HG03457 (cell line): ENCODE data around the gene GOLGA6C.
"Not testable (repeated sequence)": the region's sequence is repeated elsewhere in the genome, so short reads cannot be mapped to it uniquely, and the experiment has no call there.

Experiments
- ATAC-seq: cut with Tn5 transposase; IDR thresholded peaks from one replicate; pipeline ENCODE4 v1.9.1; 2021; ENCODE audit warnings: moderate number of reproducible peaks; ENCODE audit not compliant: unreplicated experiment

The GOLGA6C gene

DNA sequence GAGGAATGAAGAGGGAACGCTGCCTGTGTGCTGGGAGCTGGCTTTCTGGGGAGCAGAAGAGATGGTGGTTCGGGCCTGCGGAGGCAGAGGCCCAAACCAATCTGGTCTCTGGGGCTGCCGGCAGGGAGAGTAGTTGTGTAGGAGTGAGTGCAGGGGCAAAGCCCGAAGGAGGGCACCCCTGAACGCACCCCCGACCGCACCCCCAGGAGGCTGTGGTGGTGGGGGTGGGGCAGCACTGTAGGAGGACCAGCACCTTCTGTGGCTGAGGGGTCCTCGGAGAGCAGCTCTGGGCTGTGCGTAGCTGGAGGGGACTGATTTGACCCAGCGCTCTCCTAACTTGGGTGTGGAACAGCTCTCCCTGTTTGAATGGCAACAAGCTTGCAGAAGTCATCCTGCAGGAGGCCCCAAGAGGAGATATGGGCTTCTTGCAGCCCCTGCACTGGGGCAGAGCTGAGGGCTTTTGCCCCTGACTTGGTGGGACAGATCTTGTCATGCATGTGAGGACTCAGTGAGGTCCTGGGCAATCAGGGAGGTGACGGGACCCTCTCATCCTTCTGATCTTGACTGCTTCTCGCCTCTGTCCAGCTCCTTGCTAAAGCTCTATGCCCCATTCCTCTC, 30.4 kb upstream of the GOLGA6C start:
- ATAC-seq, result no peak

DNA sequence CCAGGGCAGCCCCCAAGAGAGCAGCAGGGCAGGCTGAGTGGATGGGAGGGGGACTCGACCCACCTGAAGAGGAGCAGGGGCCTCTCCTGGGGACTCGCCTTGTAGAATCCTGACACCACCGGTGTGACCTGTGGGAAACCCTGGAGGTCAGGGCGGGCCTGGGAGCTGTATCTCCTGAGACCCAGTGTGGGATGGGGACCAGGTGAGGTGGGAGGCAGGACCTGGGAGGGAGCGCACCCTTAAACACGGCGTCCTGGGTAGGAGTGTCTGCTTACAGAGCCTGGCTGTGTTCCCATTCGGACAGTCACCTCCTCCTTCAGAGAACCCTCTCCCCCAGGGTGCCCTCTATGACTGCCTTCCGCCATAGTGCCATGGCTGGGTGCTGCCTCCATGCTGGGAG, 29.3 kb upstream of the GOLGA6C start:
- no peak for ATAC-seq

DNA sequence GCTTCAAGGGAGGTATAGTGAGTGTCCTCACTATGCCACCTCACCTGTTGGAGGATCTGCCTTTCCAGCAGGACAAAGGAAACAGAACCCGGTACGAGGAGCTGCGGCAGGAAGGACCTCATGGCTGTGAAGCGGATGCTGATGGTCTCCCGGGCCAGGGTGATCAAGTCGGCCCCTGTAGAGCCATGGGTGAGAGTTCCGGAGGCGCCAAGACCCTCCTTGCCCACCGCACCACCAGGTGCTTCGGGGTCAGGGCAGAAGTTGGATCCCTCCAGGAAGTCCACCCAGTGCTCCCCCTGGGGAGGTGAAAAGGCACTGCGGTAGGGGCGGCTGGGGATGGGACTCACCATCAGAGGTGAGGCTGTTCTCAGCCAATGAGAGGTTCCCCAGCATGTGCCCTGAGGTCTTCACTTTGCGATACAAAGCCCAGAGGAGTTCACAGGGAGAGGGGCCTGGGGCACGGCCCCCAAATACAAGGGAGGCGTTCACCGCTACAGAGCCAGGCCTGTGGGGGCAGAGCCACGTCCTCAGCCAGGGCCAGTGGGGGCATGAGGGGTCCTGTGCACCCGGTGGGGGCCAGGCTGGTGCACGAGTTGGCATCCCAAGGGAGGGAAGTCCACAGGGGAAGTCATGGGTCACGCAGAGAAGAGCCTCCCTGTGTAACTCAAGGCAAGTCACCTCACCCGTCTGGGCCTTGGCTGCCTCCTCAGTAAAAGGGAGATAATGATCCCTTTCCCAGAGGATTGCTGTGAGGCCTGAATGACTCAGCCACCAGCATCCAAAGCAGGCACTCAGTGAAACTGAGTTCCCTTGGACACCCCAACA, 28.7 kb upstream of the GOLGA6C start:
- ATAC-seq, result no peak

DNA sequence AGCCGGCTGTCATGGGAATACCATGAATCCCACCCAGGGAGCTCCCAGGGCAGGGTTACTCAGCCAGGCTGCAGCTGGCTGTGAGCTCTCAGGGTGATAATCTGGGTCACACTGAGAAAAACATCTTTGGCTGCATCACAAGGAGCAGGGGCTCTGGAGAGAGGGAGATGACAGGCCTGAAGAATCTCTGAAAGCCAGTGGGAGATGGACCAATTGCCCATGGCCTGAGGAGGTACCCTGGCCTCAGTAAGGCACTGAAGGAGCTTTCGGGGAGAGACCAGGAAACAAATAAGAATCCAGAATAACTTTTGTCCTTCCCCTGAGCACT, 28.2 kb upstream of the GOLGA6C start:
- no peak for ATAC-seq

DNA sequence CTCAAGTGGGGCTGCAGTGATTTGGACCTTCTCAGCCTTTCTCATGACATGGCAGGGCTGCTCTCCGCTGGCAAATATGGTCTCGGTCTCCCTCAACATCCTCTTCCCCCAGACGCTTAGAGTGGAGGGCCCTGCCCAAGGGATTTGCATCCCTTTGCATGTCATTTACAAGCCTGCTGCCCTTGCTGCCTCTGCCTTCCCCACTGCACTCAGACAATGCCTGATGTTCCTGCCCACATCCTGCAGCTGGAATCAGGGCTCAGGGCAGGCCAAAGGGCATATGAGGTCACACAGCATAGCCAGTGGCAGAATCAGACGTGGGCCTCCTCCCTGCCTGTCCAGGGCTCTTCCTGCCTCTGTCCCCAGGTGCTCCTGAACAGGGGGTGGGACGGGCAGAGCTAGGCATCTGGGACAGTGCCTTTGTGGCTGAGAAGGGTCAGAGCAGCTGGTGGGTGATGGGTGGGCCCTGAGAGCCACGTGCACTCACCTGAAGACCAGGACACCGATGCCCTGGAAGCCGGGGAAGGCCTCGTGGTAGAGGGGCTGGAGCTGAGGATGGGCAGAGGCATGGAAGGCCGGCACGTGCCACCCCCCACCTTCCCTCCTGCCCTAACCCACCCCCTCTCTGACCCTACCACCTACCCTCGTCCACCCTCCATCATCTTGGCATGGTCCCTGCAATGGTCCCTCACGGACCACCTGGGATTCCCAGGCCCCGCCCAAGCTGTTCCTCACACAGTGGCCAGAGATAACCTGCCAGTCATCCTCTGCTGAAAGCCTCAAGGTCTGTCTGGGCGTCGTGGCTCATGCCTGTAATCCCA, 27.4 kb upstream of the GOLGA6C start:
- no peak for ATAC-seq

DNA sequence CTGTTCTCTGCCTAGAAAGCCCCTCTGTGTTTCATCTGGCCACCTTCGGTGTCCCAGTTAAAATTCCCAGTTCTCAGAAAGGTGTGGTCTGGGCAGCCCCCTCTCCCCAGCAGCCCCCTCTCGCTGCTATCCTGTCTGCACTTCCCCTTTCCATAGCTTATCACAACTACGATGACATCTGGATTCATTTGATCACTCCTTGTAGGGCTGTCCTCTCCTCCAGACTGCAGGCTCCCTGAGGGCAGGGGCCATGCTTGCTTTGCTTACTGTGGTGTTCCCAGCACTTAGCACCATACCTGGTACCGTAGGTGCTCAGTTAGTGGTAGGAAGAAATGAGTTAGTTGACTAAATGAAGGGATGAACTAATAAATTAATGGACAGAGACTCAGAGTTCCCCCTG, 26.3 kb upstream of the GOLGA6C start:
- no peak for ATAC-seq

DNA sequence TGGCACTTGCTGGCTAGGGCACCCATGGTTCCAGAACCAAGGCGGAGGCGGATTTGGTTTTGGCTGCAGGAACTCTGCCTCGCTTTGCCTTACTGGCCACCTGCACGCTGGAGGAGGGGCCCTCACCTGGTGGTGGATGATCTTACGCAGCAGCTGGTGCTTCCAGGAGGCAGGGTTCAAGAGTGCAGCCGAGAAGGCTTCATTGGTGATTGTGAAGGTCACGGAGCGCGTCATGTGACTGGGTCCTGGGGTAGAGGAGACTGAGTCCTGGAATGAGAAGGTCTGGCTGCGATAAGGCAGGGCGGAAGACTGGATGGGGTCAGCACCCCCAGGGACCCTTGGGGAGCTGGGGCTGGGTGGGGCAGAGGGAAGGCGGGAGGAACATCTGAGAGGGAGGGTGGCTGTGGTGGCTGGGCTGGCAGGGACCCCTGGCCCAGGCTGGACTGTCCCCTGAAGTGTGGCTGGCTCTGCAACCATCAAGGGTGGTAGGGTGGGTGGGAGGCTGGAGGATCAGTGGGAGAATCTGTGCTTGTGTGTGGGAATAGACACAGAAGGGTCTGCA, 25.8 kb upstream of the GOLGA6C start:
- ATAC-seq, result no peak

DNA sequence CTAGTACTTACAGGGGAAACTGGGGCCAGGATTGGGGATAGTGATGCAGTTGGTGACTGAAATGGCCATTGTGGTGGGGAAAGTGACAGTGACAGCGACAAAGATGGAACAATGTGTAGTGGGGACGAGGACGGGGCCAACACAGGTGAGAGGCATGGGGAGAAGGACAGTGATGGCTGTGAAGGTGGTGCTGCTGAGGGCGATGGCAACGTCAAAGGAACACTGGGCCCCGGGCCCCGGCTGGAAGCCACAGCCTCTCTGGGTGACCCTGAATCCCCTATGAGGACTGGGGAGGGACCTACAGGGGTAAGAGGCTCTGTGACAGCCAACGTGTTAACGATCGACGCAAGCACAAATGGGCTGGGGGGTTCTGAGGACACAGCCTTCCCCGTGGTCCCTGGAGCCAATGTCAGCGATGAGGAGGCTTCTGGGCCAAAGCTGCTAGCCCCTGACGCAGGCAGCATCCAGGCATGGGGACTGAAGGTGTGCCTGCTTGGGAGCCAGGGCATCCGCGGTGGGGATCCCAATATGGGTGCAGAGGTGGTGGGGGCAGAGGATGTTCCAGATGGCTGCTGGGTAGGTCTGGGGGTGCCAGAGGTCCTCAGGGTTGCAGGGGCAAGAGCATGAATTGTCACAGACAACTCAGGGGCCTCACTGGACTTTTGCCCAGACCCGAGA, 25.2 kb upstream of the GOLGA6C start:
- ATAC-seq, result no peak

DNA sequence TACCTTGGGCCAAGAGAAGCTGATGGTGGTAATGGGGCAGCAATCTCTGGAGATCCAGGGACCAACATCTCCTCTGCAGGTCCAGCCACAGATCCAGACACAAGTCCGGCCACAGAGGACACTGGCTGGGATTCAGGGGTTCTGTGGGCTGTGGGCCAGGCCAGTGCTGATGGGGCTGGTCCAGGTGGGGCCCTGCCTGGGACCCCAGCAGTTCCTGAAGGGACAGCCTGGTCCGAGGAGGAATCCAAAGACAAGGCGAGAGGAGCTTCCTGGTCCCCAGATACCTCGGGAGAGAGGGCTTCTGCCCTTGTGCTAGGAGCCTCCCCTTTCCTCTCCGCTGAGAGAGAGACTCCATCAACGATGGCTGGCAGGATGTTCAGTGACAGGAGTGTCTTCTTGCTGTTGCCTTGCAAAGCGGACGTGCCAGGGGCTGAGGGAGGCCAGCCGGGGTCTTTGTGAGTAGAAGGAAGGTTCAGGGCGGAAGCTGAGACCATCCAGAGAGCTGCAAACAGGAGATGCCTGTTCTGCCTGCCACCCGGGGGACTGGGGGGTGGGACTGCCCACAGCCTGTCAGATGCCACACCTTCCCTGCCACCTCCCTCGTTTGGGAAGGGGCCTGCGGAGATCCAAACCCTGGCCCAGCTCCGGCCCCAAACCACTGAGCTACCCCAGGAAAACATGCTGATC, 24.5 kb upstream of the GOLGA6C start:
- no peak for ATAC-seq

DNA sequence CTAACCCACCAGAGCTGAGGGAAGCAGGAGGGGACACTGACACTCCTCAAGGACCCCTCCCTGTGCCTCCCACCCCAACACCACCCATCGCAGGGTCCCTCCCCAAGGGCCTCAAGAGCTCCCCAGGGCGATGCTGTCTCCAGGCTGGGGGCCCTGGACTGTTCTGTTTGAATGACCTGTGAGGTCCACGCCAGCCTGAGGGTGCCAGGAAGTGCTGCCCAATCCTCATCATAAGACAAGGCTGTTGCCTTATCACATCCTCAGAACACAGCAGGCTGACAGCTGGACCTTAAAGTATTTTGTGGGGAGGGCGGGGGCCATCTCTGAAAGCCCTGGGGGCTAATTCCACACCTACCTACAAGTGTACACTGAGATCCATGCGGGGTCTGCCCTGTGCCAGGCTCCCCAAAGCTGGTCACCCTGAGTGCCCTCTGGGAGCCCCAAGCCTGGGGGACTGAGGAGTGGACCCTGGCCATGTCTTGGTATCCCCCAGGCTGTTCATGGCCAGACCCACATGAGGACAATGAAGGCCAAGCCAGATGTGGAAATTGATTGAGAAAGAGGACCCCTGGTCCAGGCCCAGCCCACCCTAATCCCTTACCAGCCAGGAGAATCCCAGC, 23.8 kb upstream of the GOLGA6C start:
- ATAC-seq, result no peak

DNA sequence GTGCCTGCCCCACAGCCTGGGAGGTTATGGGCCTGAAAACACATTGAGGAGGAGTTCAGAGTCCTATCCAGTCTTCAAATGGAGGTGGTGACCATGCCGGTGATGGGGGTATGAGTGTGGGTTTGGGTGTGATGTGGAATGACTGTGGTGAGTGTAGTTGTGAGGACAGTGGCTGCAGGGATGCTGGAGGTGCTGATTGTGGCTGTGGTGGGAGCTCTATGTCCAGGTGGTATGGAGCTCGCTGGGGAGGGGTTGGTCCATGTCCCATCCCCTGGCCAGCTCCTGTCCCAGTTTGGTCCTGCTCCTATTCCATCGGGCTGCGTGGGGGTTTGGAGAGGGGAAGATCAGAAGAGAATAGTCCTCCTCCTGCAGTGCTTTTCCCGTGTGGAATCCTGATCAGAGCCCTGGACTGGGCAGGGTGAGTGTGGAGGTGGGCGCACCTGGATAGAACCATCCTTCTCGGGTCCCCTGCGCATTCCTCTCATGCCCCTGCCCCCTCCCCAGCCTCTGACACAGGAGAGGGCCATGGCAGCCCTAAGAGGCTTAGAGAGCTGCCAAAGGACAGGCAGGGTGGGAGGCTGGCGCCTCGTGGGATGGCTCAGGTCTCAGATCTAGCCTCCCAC, 23.0 kb upstream of the GOLGA6C start:
- no peak for ATAC-seq

DNA sequence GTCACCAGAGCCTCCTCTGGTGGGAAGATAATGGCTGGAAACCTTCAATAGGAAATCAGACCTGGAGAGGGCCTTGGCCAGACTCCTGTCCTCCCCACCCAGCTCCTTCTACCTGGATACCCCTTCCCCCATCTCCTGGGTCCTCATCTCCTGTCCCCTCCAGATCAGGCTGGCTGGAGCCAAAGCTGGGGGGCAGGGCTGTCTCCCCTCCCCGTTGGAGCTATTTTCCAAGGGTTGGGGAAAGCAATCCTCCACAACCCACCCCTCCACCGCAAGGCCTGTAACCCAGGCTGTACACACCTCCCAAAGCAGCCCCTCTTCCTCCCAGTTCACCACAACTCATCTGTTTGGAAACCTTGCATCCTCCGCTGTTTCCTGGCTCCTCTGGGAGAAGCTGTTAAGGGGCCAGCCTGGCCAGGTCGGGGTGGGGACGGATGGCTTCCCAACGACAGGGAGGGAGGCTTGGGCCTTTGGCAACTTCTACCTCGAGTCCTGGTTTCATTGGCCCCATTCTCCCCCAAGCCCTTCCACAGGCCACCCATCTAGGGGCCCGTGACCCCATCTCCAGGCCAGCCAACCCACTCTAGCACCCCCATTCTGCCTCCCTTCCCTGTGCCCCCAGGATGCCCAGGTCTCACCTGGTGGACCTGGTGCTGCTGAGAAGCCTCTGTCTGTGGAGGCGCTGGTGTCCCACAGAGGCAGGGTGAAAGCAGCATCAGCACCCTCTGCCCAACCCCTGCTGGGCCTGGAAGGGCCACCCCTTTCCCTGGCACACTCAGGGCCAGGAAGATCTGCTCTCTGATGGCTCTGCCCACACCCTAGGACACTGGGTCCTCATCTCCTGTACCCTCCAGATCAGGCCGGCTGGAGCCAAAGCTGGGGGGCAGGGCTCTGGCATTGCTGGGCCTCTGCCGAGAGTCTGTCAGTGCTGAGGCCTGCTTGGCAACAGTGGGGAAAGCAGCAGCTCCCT, 22.1 kb upstream of the GOLGA6C start:
- no peak for ATAC-seq

DNA sequence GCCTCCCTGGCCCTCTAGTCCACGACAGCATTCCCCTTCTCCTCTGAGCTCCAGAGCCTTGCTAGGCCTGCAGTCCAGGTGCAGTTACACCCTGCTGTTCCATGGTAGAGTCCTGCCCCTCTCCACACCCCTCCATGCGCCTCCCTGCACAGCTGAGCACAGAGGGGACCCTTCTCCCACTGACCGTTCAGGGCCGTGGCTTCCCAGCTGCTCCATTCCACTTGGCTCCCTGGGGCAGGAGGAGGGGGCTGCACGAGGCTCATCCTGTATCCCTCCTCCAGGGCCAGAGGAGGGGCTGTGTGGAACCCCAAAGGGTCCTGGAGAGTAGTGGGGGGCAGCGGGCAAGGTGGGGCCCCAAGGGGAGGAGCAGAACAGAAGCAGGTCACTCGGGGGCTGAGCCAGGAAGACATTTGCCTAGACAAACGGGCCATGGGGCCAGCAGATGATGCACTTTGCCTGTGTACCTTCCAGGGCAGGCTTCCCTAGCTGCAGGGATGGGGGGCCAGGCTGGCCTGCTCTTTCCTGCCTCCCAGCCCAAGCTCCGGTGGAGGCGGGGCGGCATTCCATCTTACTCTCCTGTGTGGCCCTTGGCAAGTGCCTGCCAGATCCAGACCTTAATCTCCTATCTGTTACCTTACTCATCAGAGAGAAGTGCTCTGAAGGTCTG, 20.7 kb upstream of the GOLGA6C start:
- ATAC-seq, result no peak

DNA sequence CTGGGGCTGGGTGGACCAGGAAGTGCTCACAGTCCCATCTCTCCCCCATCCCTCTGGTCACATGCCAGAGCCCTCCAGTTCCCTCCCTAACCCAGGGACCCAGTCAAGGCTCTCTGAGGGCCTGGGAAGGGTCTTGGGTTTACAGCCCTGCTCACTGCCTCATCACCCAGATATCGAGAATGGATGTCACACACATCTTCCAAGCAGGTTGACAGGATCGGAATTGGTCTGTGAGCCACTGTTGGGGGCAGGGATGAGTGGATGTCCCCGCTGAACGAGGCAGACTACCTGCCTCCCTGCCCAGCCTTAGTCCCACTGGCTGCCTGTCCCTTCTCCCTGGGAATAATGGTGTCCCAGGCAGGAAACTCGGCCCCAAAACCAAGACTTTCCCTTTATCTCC, 20.0 kb upstream of the GOLGA6C start:
- no peak for ATAC-seq

DNA sequence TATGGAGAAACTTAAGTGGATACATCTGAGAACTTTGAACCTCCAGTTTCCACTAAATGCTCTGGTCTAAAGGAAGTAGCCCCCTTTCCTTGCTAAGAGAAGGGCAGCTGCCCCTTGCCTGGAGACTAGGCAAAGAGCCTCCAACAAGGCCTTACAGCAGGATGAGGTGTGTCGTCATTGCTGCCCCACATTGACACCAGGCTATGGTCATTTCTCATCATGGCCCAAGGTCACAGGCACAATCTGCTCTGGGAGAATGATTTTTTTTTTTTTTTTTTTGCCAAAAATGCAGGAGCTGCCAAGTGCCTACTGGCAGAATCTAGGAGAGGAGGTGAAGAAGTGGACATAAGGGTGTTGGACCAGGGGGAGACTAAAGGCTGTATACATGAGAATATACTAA, 12.4 kb upstream of the GOLGA6C start:
- ATAC-seq, result not testable (repeated sequence)

DNA sequence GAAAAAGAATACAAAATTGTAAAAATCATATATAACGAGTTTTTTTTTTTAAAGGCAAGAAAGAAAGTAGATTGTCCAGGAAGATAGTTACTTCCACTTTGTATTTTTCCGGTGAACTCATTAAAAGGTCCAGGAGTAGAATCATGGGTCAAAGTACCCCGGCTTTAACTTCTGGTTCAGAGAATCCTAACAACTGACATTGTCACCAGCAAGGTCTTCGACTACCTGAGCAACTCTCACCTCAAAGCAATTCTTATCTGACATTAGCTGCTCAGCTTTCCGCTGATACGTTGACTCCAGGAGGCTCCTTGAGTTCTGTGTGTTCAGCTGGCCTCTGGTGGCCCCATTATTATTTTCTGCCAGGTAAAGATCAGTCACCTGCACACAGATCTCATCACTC, 9.1 kb upstream of the GOLGA6C start:
- not testable (repeated sequence) for ATAC-seq

DNA sequence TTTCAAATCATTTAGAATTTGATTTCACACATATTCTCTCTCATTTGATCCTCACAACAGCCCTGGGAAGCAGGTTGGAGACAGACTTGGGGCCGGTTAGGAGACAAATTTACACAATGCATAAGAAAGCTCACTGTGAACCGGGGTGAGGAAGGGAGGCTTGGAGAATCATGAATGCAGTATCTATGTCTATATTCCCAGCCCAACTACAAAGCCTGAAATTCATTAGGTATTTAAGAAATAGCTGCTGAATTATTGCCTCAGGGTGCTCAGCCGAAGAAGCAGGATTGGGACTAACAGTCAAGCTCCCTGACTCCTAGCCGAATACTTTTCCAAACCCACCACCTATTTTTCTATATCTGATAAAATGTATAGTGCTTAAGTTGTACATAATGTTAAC, 8.4 kb upstream of the GOLGA6C start:
- no peak for ATAC-seq

DNA sequence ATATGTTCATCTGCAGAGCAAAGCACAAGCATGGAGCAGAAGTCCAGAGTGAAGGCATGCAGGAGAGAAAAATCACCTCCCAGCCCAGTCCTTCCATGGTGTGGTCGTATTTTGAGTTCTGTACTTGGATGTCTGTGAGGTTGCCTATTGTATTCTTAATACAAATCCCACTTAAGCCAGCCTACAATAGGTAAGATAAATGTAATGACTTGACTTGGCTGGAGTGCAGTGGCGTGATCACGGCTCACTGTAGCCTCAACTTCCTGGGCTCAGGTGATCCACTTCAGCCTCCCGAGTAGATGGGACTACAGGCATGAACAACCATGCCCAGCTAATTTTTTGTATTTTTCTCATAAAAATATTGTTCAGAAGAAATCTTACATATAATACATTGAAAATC, 6.8 kb upstream of the GOLGA6C start:
- ATAC-seq, result not testable (repeated sequence)
